Measurements from ENCODE around the gene ATG2A.

Gene ATG2A

DNA sequence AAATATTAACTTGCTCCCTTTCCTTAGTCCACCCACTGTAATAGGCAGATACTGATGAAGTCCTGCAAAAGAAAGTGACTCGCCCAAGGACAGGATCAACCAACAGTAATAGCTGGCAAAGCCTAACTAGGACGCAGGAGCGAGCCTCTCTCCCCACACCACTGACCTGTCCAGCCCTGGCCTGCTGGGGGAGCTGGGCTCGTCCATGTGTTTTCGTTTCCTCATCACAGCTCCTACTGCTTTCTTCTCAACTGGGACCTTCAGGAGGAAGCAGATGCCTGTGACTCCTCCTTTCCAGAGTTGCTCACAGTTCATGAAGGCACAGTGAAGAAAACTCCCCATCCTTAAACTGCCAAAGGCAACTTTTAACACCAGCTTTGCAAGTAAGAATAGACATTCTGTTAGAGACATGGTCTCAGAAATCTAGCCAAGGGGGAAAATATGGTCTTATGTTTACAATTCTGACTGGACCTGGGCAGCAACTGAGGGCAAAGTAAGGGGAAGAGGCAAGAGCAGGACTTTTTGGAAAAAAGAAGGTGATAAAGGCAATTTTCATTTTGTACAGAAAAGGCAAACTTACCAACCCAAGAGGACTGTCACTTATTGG is 30.3 kb upstream of the ATG2A start:
- Histone ChIP-seq H3K79me2 (ENCODE audit: low read length) (no peaks in the 10 kb centered on the region), H3K27me3 (replicated peaks; ENCODE audit: insufficient read depth, low read length) (no peaks in the 10 kb centered on the region), H3K27ac (ENCODE audit: low read length) (no peak overlapping the region), H3K9me3 (replicated peaks; ENCODE audit: insufficient read depth, low read length) (no peaks in the 10 kb centered on the region), H3F3A (ENCODE audit: insufficient read depth, low read length) (no peaks in the 10 kb centered on the region), H3K9me2 (replicated peaks; ENCODE audit: insufficient read depth, low read length) (no peaks in the 10 kb centered on the region), H3K9ac (ENCODE audit: low read length) (no peak overlapping the region), H3K36me3 (replicated peaks; ENCODE audit: insufficient read depth, low read length) (no peaks in the 10 kb centered on the region), H3K4me2 (ENCODE audit: low read depth, low read length) (no peak overlapping the region), H3K4me1 (ENCODE audit: low read length) (no peaks in the 10 kb centered on the region), H3K4me3 (ENCODE audit: low read length) (no peak overlapping the region), H2AFZ (ENCODE audit: low read length) (no peak overlapping the region), H4K20me1 (ENCODE audit: insufficient read depth, low read length) (no peaks in the 10 kb centered on the region)
- TF ChIP-seq EZH2phosphoT487 (IDR thresholded peaks at IDR 0.05; ENCODE audit: low read length) (no peak), EZH2 (optimal IDR thresholded peaks at IDR 0.05; ENCODE audit: low read depth, low read length) (no peak)
- TF ChIP-seq, protein P1, sequence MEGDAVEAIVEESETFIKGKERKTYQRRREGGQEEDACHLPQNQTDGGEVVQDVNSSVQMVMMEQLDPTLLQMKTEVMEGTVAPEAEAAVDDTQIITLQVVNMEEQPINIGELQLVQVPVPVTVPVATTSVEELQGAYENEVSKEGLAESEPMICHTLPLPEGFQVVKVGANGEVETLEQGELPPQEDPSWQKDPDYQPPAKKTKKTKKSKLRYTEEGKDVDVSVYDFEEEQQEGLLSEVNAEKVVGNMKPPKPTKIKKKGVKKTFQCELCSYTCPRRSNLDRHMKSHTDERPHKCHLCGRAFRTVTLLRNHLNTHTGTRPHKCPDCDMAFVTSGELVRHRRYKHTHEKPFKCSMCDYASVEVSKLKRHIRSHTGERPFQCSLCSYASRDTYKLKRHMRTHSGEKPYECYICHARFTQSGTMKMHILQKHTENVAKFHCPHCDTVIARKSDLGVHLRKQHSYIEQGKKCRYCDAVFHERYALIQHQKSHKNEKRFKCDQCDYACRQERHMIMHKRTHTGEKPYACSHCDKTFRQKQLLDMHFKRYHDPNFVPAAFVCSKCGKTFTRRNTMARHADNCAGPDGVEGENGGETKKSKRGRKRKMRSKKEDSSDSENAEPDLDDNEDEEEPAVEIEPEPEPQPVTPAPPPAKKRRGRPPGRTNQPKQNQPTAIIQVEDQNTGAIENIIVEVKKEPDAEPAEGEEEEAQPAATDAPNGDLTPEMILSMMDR (IDR thresholded peaks at IDR 0.05; ENCODE audit: low read length): no peak
- no peak for DNase-seq

DNA sequence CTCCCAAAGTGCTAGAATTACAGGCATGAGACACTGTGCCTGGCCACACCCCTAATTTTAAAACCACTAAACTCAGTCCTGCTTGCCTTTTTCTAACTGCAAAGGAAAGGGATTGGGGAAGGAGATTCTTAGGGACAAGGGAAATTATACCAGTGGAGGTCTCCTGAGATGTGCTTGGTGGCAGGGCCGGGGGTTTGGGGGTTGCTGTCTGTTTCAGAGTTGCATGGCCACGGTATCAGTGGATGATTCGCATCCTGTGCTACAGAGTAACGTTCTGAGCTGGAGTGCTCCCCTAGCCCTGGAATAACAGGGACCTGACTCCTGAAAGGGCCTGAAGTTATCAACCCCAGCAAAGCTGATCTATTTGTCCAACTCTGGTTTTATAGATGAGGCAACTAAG is 19.5 kb upstream of the ATG2A start:
- Histone ChIP-seq H3K9ac (ENCODE audit: low read length) (no peak overlapping the region), H3K36me3 (replicated peaks; ENCODE audit: insufficient read depth, low read length) (no peaks in the 10 kb centered on the region), H3K4me1 (ENCODE audit: low read length) (no peaks in the 10 kb centered on the region), H3K27me3 (replicated peaks; ENCODE audit: insufficient read depth, low read length) (no peaks in the 10 kb centered on the region), H2AFZ (ENCODE audit: low read length) (no peak overlapping the region), H4K20me1 (ENCODE audit: insufficient read depth, low read length) (no peaks in the 10 kb centered on the region), H3F3A (ENCODE audit: insufficient read depth, low read length) (no peaks in the 10 kb centered on the region), H3K79me2 (ENCODE audit: low read length) (no peaks in the 10 kb centered on the region), H3K9me3 (replicated peaks; ENCODE audit: insufficient read depth, low read length) (no peaks in the 10 kb centered on the region), H3K9me2 (replicated peaks; ENCODE audit: insufficient read depth, low read length) (no peaks in the 10 kb centered on the region), H3K4me2 (ENCODE audit: low read depth, low read length) (no peak overlapping the region), H3K4me3 (ENCODE audit: low read length) (no peak overlapping the region), H3K27ac (ENCODE audit: low read length) (no peak overlapping the region)
- TF ChIP-seq, protein P1 (IDR thresholded peaks at IDR 0.05; ENCODE audit: low read length): no peak
- TF ChIP-seq EZH2 (optimal IDR thresholded peaks at IDR 0.05; ENCODE audit: low read depth, low read length): no peak
- no peak for DNase-seq

DNA sequence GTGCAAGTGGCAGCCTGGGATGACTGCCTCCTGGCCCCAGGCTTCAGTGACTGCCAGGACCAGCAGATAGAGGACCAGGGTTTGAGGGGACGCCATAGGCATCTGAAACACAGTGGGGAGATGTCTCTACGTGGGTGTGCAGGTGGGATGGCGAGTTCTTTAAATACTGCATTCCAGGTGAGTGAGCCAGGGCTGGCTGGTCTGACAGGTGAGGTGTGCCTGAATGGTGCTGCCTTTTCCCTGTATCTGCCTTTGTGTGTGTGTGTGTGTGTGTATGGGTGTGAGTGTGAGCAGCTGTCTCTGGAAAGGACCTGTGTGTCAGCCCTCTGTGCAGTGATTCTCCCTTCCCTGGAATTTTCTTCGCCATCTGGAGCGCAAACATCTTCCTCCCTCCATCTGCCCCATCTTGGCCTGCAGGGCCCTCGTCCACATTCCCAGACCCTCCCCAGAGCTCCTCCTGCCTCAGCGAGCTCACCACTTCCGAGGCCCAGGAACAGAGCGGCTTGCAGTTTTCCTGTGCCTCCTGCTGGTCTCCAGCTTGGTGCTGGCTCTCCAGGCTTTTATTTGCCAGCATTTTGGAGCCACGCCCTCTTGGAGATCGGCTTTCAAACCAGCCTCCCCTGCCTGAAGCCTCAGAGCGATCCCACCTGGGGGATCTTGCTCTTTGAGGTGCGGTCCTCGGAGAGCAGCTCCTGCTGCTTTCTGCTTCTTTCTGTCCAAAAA is 18.5 kb upstream of the ATG2A start, which contains the start of gene GPHA2:
TSS of gene GPHA2 (minus strand) at position 535 of the 723 bp plus-strand sequence. CDS start at position 102, 433 bp downstream.
- H3K4me1 ChIP-seq (ENCODE audit: low read length): no peaks in the 10 kb centered on the region
- H3K4me3 ChIP-seq (ENCODE audit: low read length): no peak within 1 kb of the TSS
- no peaks in the 10 kb centered on the region for H3K36me3 ChIP-seq (replicated peaks; ENCODE audit: insufficient read depth, low read length)
- no peak within 1 kb of the TSS for H3K4me2 ChIP-seq (ENCODE audit: low read depth, low read length)
- H3K79me2 ChIP-seq (ENCODE audit: low read length): no peaks in the 10 kb centered on the region
- no peaks in the 10 kb centered on the region for H3K9me2 ChIP-seq (replicated peaks; ENCODE audit: insufficient read depth, low read length)
- no peaks in the 10 kb centered on the region for H4K20me1 ChIP-seq (ENCODE audit: insufficient read depth, low read length)
- TF ChIP-seq, protein P1 (IDR thresholded peaks at IDR 0.05; ENCODE audit: low read length): no peak
- no peak for TF ChIP-seq EZH2phosphoT487 (IDR thresholded peaks at IDR 0.05; ENCODE audit: low read length)
- TF ChIP-seq EZH2 (optimal IDR thresholded peaks at IDR 0.05; ENCODE audit: low read depth, low read length): no peak
- no peaks in the 10 kb centered on the region for H3K27me3 ChIP-seq (replicated peaks; ENCODE audit: insufficient read depth, low read length)
- no peak for DNase-seq
- no peak within 1 kb of the TSS for H2AFZ ChIP-seq (ENCODE audit: low read length)
- no peak within 1 kb of the TSS for H3K27ac ChIP-seq (ENCODE audit: low read length)
- H3K9me3 ChIP-seq (replicated peaks; ENCODE audit: insufficient read depth, low read length): no peaks in the 10 kb centered on the region
- no peak within 1 kb of the TSS for H3K9ac ChIP-seq (ENCODE audit: low read length)
- no peaks in the 10 kb centered on the region for H3F3A ChIP-seq (ENCODE audit: insufficient read depth, low read length)

Measured in MM.1S (cell line).